PC-3 (cell line): ENCODE data around the gene BCR. TPM values are rescaled to one million over a fixed set of nuclear protein-coding genes. Genes with fewer than 3 reads are reported as not detected.

Source experiments
- ATAC-seq: fragments of 200-7000 bp; cut with Tn5 transposase; 2 replicates; pipeline ENCODE4 v1.9.1; 2020; ENCODE audit warnings: mild to moderate bottlenecking, moderate library complexity
- BruUV-seq: library from RNA; stranded (reverse); fragments of 400-500 nt; replicated peaks from 2 replicates; lab custom pipeline; 2021; lab: Mats Ljungman, UMichigan
- CTCF ChIA-PET: fragments of 300-600 bp; sonication (Branson Sonifier 250); formaldehyde crosslinking; loops from one replicate; lab custom pipeline; 2022; ENCODE audit warnings: antibody characterized with exemption; lab: Charles Lee
- POLR2A ChIA-PET: fragments of 300-600 bp; sonication (Branson Sonifier 250); formaldehyde crosslinking; loops from one replicate; lab custom pipeline; 2022; ENCODE audit warnings: antibody characterized with exemption; ENCODE audit not compliant: unreplicated experiment; lab: Charles Lee
- DNase-seq: peaks from one replicate; pipeline ENCODE4 v3.0.0-alpha.2; 2015
- H2AFZ ChIP-seq: fragments of 300-600 bp; sonication (generic); 2 replicates; pipeline ENCODE4 v1.6.0; 2016; ENCODE audit warnings: antibody characterized with exemption, low read length
- H3F3A ChIP-seq: fragments of 300-600 bp; sonication (generic); one replicate; pipeline ENCODE4 v1.6.0; 2017; ENCODE audit warnings: antibody characterized with exemption, low read length, control low read depth, mild to moderate bottlenecking; ENCODE audit not compliant: unreplicated experiment
- H3K27ac ChIP-seq: fragments of 300-600 bp; sonication (generic); 2 replicates; pipeline ENCODE4 v1.5.1; 2016; ENCODE audit warnings: mild to moderate bottlenecking, low read length
- H3K27me3 ChIP-seq: fragments of 300-600 bp; sonication (generic); 2 replicates; pipeline ENCODE4 v1.6.1; 2016; ENCODE audit warnings: low read length, mixed read lengths
- H3K36me3 ChIP-seq: fragments of 300-600 bp; sonication (generic); 2 replicates; pipeline ENCODE4 v1.6.1; 2016; ENCODE audit warnings: low read depth, mixed run types, low read length, mixed read lengths
- H3K4me1 ChIP-seq: fragments of 300-600 bp; sonication (generic); 2 replicates; pipeline ENCODE4 v1.5.1; 2016; ENCODE audit warnings: low read length; ENCODE audit not compliant: insufficient read depth
- H3K4me2 ChIP-seq: fragments of 300-600 bp; sonication (generic); 2 replicates; pipeline ENCODE4 v1.6.0; 2016; ENCODE audit warnings: low read length
- H3K4me3 ChIP-seq: fragments of 300-600 bp; sonication (generic); 2 replicates; pipeline ENCODE4 v1.5.1; 2016; ENCODE audit warnings: mild to moderate bottlenecking, low read length, mixed read lengths
- H3K79me2 ChIP-seq: fragments of 300-600 bp; sonication (generic); 2 replicates; pipeline ENCODE4 v1.6.1; 2017; ENCODE audit warnings: low read length, mixed read lengths
- H3K9ac ChIP-seq: fragments of 300-600 bp; sonication (generic); 2 replicates; pipeline ENCODE4 v1.6.0; 2016; ENCODE audit warnings: mild to moderate bottlenecking, low read length
- H3K9me2 ChIP-seq: fragments of 300-600 bp; sonication (generic); replicated peaks from 2 replicates; pipeline ENCODE4 v1.6.1; 2016; ENCODE audit warnings: mixed run types, low read length, mixed read lengths
- H3K9me3 ChIP-seq: fragments of 300-600 bp; sonication (generic); 2 replicates; pipeline ENCODE4 v1.6.1; 2016; ENCODE audit warnings: low read length, mixed read lengths
- H4K20me1 ChIP-seq: fragments of 300-600 bp; sonication (generic); 2 replicates; pipeline ENCODE4 v1.6.1; 2016; ENCODE audit warnings: low read length, mixed read lengths
- CTCF ChIP-seq: fragments of 300-600 bp; sonication (generic); conservative IDR thresholded peaks from 2 replicates; pipeline ENCODE4 v1.5.1; 2017; ENCODE audit warnings: antibody characterized with exemption, low read depth, mild to moderate bottlenecking, low read length
- EZH2 ChIP-seq: fragments of 300-600 bp; sonication (generic); IDR thresholded peaks from one replicate; pipeline ENCODE4 v1.6.1; 2017; ENCODE audit warnings: antibody characterized with exemption, mild to moderate bottlenecking, low read length; ENCODE audit not compliant: unreplicated experiment
- EZH2phosphoT487 ChIP-seq: fragments of 300-600 bp; sonication (generic); IDR thresholded peaks from 2 replicates; pipeline ENCODE4 v1.6.1; 2018; ENCODE audit warnings: mild to moderate bottlenecking, antibody characterized with exemption, low read length, borderline replicate concordance
- intact Hi-C: fragments of 100-400 bp; cut with micrococcal nuclease; formaldehyde crosslinking; loops from 2 replicates; pipeline ENCODE4 v1.9.0; 2023
- total RNA-seq: library from RNA; depleted of rRNA; stranded (reverse); fragments of >200 nt; gene quantifications from 2 replicates; pipeline ENCODE4 v1.2.3, GENCODE V29; 2014

Gene BCR
- total RNA-seq, 1 experiment from 2014 or later, result 36.8 TPM

DNA sequence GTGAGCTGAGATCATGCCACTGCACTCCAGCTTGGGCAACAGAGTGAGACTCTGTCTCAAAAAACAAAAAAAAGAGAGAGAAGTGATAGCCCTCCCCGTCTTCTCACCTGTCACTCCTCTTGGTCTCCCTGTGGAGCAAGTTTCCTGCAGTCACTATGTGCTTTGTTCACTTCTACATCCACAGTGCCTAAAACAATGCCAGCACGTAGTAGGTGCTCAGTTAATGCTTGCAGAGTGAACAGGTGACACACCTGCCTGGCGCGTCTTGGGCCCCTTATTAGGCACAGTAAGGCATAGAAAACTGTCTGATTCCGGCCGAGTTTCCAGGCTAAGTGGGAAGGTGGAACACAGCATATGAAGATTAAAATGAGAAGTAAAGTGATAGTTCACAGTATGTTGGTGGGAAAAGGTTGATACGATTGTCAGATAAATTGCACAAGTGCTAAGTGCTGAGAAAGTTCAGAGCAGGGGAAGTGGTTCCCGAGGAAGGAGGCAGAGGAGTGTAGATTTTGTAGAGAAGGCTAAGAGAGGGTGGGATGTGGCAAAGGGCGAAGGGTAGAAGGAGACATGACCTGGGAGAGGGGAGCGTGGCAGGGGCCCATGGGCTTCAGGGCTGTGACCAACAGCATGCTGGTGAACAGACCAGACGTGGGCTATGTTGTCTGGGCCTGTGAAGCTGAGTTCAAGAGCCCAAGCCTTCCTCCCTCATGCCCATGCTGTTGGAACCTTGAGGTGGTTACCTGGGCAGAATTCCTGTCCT lies 41.9 kb downstream of the BCR start:
- DNase-seq (no peak), ATAC-seq (no peak)
- peaks cover 43% of the 10 kb centered on the region for H3K4me1 ChIP-seq
- POLR2A ChIA-PET, result no interaction called here
- H3K4me2 ChIP-seq, result no peak overlapping the region
- intact Hi-C loops, result no loop called here
- peaks cover 81% of the 10 kb centered on the region for H3K79me2 ChIP-seq
- no peaks in the 10 kb centered on the region for H3K9me3 ChIP-seq
- no peak for TF ChIP-seq EZH2
- no peak for TF ChIP-seq CTCF
- no peak for TF ChIP-seq EZH2phosphoT487
- no peak overlapping the region for H3K27ac ChIP-seq
- no peaks in the 10 kb centered on the region for H4K20me1 ChIP-seq
- no peaks in the 10 kb centered on the region for H3K9me2 ChIP-seq
- no peak overlapping the region for H2AFZ ChIP-seq
- H3F3A ChIP-seq, result no peaks in the 10 kb centered on the region
- CTCF ChIA-PET, result no interaction called here
- no peak overlapping the region for H3K9ac ChIP-seq
- H3K27me3 ChIP-seq, result no peaks in the 10 kb centered on the region
- H3K4me3 ChIP-seq, result no peak overlapping the region
- H3K36me3 ChIP-seq, result no peaks in the 10 kb centered on the region
- BruUV-seq, result no TSS peak

DNA sequence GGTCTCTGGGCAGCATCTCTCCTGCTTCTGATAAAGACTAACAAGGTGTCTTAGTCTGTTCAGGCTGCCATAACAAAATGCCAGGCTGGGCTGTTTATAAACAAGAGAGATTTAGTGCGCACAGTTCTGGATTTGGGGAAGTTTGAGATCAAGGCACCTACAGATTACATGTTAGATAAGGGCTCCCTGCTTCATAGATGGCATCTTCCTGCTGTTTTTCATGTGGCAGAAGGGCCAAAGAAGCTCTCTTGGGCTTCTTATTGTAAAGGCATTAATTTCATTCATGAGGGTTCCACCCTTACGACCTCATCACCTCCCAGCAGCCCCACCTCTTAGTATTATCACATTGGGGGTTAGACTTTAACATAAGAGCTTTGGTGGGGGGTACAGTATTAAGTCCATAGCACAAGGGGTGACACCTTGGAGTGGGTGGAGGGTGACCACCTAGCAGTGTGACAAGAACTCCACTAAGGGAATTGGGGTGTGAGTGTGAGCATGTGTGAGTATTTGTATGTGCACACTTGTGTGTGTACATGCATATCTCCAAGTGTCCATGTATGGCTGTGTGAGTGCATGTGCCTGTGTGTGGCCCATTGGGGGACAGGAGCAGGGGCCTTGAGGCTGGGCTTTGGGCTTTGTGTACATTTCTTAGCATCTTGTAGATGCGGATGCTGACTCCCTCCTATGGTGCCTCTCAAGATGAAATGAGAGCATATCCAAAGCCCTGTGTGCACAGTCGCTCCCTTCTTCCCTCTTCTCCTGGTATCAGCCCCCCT lies 42.7 kb downstream of the BCR start:
- H3F3A ChIP-seq, result no peaks in the 10 kb centered on the region
- no peak overlapping the region for H3K9ac ChIP-seq
- no peak overlapping the region for H3K4me3 ChIP-seq
- H3K27ac ChIP-seq, result no peak overlapping the region
- H4K20me1 ChIP-seq, result no peaks in the 10 kb centered on the region
- no peak for TF ChIP-seq EZH2phosphoT487
- intact Hi-C loops, result no loop called here
- peaks cover 81% of the 10 kb centered on the region for H3K79me2 ChIP-seq
- POLR2A ChIA-PET, result no interaction called here
- no peaks in the 10 kb centered on the region for H3K9me3 ChIP-seq
- DNase-seq (no peak), ATAC-seq (no peak)
- CTCF ChIA-PET, result no interaction called here
- no TSS peak for BruUV-seq
- H3K36me3 ChIP-seq, result no peaks in the 10 kb centered on the region
- H2AFZ ChIP-seq, result no peak overlapping the region
- no peak overlapping the region for H3K4me2 ChIP-seq
- H3K27me3 ChIP-seq, result no peaks in the 10 kb centered on the region
- no peaks in the 10 kb centered on the region for H3K9me2 ChIP-seq
- peaks cover 49% of the 10 kb centered on the region for H3K4me1 ChIP-seq

DNA sequence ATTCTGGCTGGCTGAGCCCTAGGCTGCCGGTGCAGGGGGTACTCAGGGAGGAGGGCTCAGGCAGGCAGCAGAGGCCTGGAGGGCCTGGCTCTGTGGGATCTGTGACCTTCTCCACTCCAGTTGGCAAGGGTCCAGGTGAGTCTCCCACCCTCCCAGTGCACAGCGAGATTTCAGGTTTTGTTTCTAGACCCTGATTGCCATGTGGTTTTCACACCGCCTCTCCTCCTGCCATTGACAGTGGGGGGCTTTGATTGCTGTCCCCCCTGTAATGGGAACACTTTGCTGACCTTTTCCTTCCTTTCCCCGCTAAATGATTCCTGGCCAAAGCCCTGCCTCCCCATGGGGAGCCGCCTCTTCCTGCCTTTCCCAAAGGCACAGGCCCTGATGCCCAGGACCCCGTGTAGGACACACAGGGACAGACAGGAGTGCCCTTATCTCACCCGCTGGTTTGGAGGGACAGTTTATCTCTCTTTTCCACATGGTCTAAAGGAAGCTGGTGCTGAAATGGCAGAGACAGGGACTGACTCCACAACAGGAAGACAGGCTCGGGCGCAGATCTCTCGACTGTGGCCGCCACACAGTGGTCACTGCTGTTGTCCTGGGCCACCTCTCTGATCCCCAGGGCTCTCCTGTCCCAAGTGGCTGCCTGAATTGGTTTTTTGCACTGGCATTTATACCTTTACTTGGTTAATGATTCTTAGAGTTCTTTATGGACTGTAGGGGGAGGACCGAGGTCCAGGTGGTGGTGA lies 43.4 kb downstream of the BCR start:
- POLR2A ChIA-PET, result no interaction called here

More for the DNA sequence above, 43.4 kb downstream of the BCR start:
- no peaks in the 10 kb centered on the region for H4K20me1 ChIP-seq
- ATAC-seq, result no peak
- no peak for DNase-seq
- H3K9me3 ChIP-seq, result no peaks in the 10 kb centered on the region
- no peaks in the 10 kb centered on the region for H3K36me3 ChIP-seq
- TF ChIP-seq CTCF (no peak), EZH2 (no peak), EZH2phosphoT487 (no peak)
- intact Hi-C loops, result no loop called here
- H2AFZ ChIP-seq, result no peak overlapping the region
- no peaks in the 10 kb centered on the region for H3K27me3 ChIP-seq
- H3K9me2 ChIP-seq, result no peaks in the 10 kb centered on the region
- CTCF ChIA-PET, result no interaction called here
- H3K4me1 ChIP-seq, result peaks cover 49% of the 10 kb centered on the region
- H3K27ac ChIP-seq, result no peak overlapping the region
- no peak overlapping the region for H3K4me3 ChIP-seq
- no peak overlapping the region for H3K9ac ChIP-seq
- H3K4me2 ChIP-seq, result no peak overlapping the region
- no peaks in the 10 kb centered on the region for H3F3A ChIP-seq
- no TSS peak for BruUV-seq
- peaks cover 81% of the 10 kb centered on the region for H3K79me2 ChIP-seq
